SK-MEL-5 (cell line): Measurements from ENCODE around the gene IMMP2L. TPM values are rescaled to one million over a fixed set of nuclear protein-coding genes. Genes with fewer than 3 reads are reported as not detected.

Experiments
- DNase-seq: peaks from one replicate; pipeline ENCODE4 v3.0.0-alpha.2; 2016; ENCODE audit warnings: low read depth, low spot score
- in situ Hi-C: cut with HindIII; loops from 2 replicates; pipeline ENCODE4 v1.10.0; 2016; ENCODE audit warnings: low sequenced_read_pairs, high pct_unique_total_duplicates, low pct_unique_long_range_greater_than_20kb
- small RNA-seq, 2 experiments: library from RNA; depleted of rRNA; stranded (forward); fragments of <200 nt; gene quantifications; one replicate each; pipeline ENCODE3, GENCODE V24; 2014
- total RNA-seq: library from RNA; depleted of rRNA; stranded (reverse); fragments of >200 nt; shearing (Covaris generic); gene quantifications from 2 replicates; pipeline ENCODE4 v1.2.3, GENCODE V29; 2014

The IMMP2L gene
- total RNA-seq, 1 experiment from 2014 or later: 58.2 TPM

GRCh38 chr7:110620110-110620735 is 942.1 kb downstream of the IMMP2L start:
- DNase-seq: no peak
- in situ Hi-C loops: no loop called here

Small RNA genes within 50 kb of the gene (small RNA-seq; reads per million reads assigned to genes)
- 0 reads per million in 2 experiments for gene AC003989.2
